Activated effector memory CD4-positive, alpha-beta T cell treated with anti-CD3 and anti-CD28 coated beads, Interleukin-2, amount 50 U/mL, for 16 hours (primary cell): ENCODE data around the gene EPB41L2.
"Not testable (repeated sequence)": the region's sequence is repeated elsewhere in the genome, so short reads cannot be mapped to it uniquely, and the experiment has no call there.

Experiments used
- DNase-seq: peaks from one replicate; pipeline ENCODE4 v3.0.0-alpha.2; 2020

Gene EPB41L2

GRCh38 chr6:130827247-130828149, 235.5 kb downstream of the EPB41L2 start, which contains the start of gene SMLR1:
SMLR1 (plus strand) TSS chr6:130827406; CDS start chr6:130827414, 8 bp downstream.
- DNase-seq: no peak

- no peak for DNase-seq
Measured at GRCh38 chr6:130826442-130827246, 236.4 kb downstream of the EPB41L2 start.

- no peak for DNase-seq
Measured at GRCh38 chr6:130825772-130826441, 237.1 kb downstream of the EPB41L2 start.

GRCh38 chr6:130824978-130825694, 237.9 kb downstream of the EPB41L2 start:
- DNase-seq: no peak

GRCh38 chr6:130822736-130823135, 240.3 kb downstream of the EPB41L2 start:
- DNase-seq: no peak

GRCh38 chr6:130815200-130816071, 247.6 kb downstream of the EPB41L2 start:
- DNase-seq: no peak

GRCh38 chr6:130814506-130814905, 248.5 kb downstream of the EPB41L2 start:
- DNase-seq: no peak

- no peak for DNase-seq
Measured at GRCh38 chr6:130811932-130812331, 251.1 kb downstream of the EPB41L2 start.

GRCh38 chr6:130810307-130811030, 252.6 kb downstream of the EPB41L2 start:
- DNase-seq: no peak

- not testable (repeated sequence) for DNase-seq
Measured at GRCh38 chr6:130801368-130801767, 261.7 kb downstream of the EPB41L2 start.

- DNase-seq: no peak
Measured at GRCh38 chr6:130797061-130797460, 266.0 kb downstream of the EPB41L2 start.

GRCh38 chr6:130796313-130796905, 266.6 kb downstream of the EPB41L2 start:
- DNase-seq: no peak

- DNase-seq: no peak
Measured at GRCh38 chr6:130794738-130795137, 268.3 kb downstream of the EPB41L2 start.

GRCh38 chr6:130794010-130794697, 268.9 kb downstream of the EPB41L2 start:
- DNase-seq: no peak
